ENCODE data around the gene AP2A2. TPM values are rescaled to one million over a fixed set of nuclear protein-coding genes. Genes with fewer than 3 reads are reported as not detected.

AP2A2 gene
- total RNA-seq, 4 donors from 2014 or later, result 21.2 to 26.1 (median 25.7) TPM

GRCh38 chr11:997907-998306 is 72.2 kb downstream of the AP2A2 start:
- H3K4me1 ChIP-seq, result no peaks in the 10 kb centered on the region
- H3K4me3 ChIP-seq, result no peak overlapping the region
- H3K36me3 ChIP-seq, result peaks cover 0 to 38% of the 10 kb centered on the region in 2 donors
- H3K9me3 ChIP-seq, result no peaks in the 10 kb centered on the region
- DNase-seq (no peak), ATAC-seq (no peak)
- H3K27me3 ChIP-seq, result no peaks in the 10 kb centered on the region
- in situ Hi-C loops (cut with MboI; ENCODE audit: low sequenced_read_pairs in 4 of 4), result no loop called here
- intact Hi-C loops (cut with DNase I; ENCODE audit: low total_unique reads), result no loop called here
- TF ChIP-seq CTCF (IDR thresholded peaks at IDR 0.05 in 4 of 5, conservative IDR thresholded peaks at IDR 0.05 in 1 of 5), result no peak
- no peak for TF ChIP-seq POLR2A (IDR thresholded peaks at IDR 0.05)
- no peak overlapping the region for H3K27ac ChIP-seq

- Histone ChIP-seq H3K27ac (no peak overlapping the region), H3K4me1 (no peaks in the 10 kb centered on the region), H3K4me3 (no peak overlapping the region), H3K36me3 (peaks cover 0 to 27% of the 10 kb centered on the region in 2 donors), H3K27me3 (no peaks in the 10 kb centered on the region), H3K9me3 (no peaks in the 10 kb centered on the region)
- DNase-seq (no peak), ATAC-seq (no peak)
- intact Hi-C loops (cut with DNase I; ENCODE audit: low total_unique reads), result no loop called here
- TF ChIP-seq POLR2A (IDR thresholded peaks at IDR 0.05) (no peak), CTCF (IDR thresholded peaks at IDR 0.05 in 4 of 5, conservative IDR thresholded peaks at IDR 0.05 in 1 of 5) (no peak)
- in situ Hi-C loops (cut with MboI; ENCODE audit: low sequenced_read_pairs in 4 of 4), result no loop called here
Measured at GRCh38 chr11:999009-999408, 73.3 kb downstream of the AP2A2 start.

GRCh38 chr11:1000357-1001278 is 74.9 kb downstream of the AP2A2 start:
- ATAC-seq (no peak), DNase-seq (no peak)
- TF ChIP-seq POLR2A (IDR thresholded peaks at IDR 0.05) (no peak), CTCF (IDR thresholded peaks at IDR 0.05 in 4 of 5, conservative IDR thresholded peaks at IDR 0.05 in 1 of 5) (no peak)
- H3K4me1 ChIP-seq, result no peaks in the 10 kb centered on the region
- no peaks in the 10 kb centered on the region for H3K9me3 ChIP-seq
- in situ Hi-C loops (cut with MboI; ENCODE audit: low sequenced_read_pairs in 4 of 4), result no loop called here
- intact Hi-C loops (cut with DNase I; ENCODE audit: low total_unique reads), result no loop called here
- H3K36me3 ChIP-seq, result peaks cover 0 to 29% of the 10 kb centered on the region in 2 donors
- H3K27ac ChIP-seq, result no peak overlapping the region
- H3K4me3 ChIP-seq, result no peak overlapping the region
- H3K27me3 ChIP-seq, result no peaks in the 10 kb centered on the region

GRCh38 chr11:1001617-1002405 is 76.1 kb downstream of the AP2A2 start:
- in situ Hi-C loops (cut with MboI; ENCODE audit: low sequenced_read_pairs in 4 of 4), result no loop called here
- no peak overlapping the region for H3K4me3 ChIP-seq
- DNase-seq, result no peak
- H3K9me3 ChIP-seq, result no peaks in the 10 kb centered on the region
- TF ChIP-seq POLR2A (IDR thresholded peaks at IDR 0.05), result no peak
- no peak for TF ChIP-seq CTCF (IDR thresholded peaks at IDR 0.05 in 4 of 5, conservative IDR thresholded peaks at IDR 0.05 in 1 of 5)
- ATAC-seq, result no peak
- no peaks in the 10 kb centered on the region for H3K27me3 ChIP-seq
- H3K4me1 ChIP-seq, result peaks cover 6 to 8% of the 10 kb centered on the region in 2 donors
- H3K27ac ChIP-seq, result no peak overlapping the region
- intact Hi-C loops (cut with DNase I; ENCODE audit: low total_unique reads), result no loop called here
- H3K36me3 ChIP-seq, result peaks cover 0 to 29% of the 10 kb centered on the region in 2 donors
